Mucosa of descending colon (tissue), 3 donors: ENCODE data around the gene UNC5CL. TPM values are rescaled to one million over a fixed set of nuclear protein-coding genes. Genes with fewer than 3 reads are reported as not detected.

ENCODE experiments used
- ATAC-seq: fragments of 200-7000 bp; cut with Tn5 transposase; one replicate; pipeline ENCODE4 v1.9.1; 2020; ENCODE audit warnings: mild to moderate bottlenecking, moderate library complexity
- DNase-seq, 3 donors: peaks; one replicate each; pipeline ENCODE4 v3.0.0-alpha.2; 2020
- H3K36me3 ChIP-seq: fragments of 200-600 bp; one replicate; pipeline ENCODE4 v1.8.0; 2021; ENCODE audit warnings: low read depth, mild to moderate bottlenecking
- H3K4me1 ChIP-seq: fragments of 200-600 bp; one replicate; pipeline ENCODE4 v1.8.0; 2021; ENCODE audit warnings: low read depth, mild to moderate bottlenecking
- H3K4me3 ChIP-seq: fragments of 200-600 bp; one replicate; pipeline ENCODE4 v1.8.0; 2021; ENCODE audit warnings: mild to moderate bottlenecking
- H3K9me3 ChIP-seq: fragments of 200-600 bp; one replicate; pipeline ENCODE4 v1.8.0; 2021; ENCODE audit warnings: mild to moderate bottlenecking
- CTCF ChIP-seq: fragments of 200-600 bp; IDR thresholded peaks from one replicate; pipeline ENCODE4 v1.8.0; 2022; ENCODE audit warnings: antibody characterized with exemption, mild to moderate bottlenecking
- intact Hi-C, 2 donors: fragments of 100-400 bp; cut with DNase I in 1 of 2; cut with micrococcal nuclease in 1 of 2; formaldehyde crosslinking; loops; one replicate each; pipeline versions ENCODE4 v1.11.0 to v1.11.1; 2022; cut with DNase I, micrococcal nuclease
- total RNA-seq, 3 donors: library from RNA; stranded (reverse); fragmentation: NEBNext Ultra II Directional in 2 of 3; extraction: Animal tissue kit (Norgen Biotek cat#: 25700) in 2 of 3; gene quantifications; one replicate each; pipeline versions ENCODE4 v1.2.1 to v1.2.4, GENCODE V29; 2021 to 2023
- donor health status: DM: no; HTN: no; CAD: no; lungs with moderate emphysema.
- donor health status: DM: no; HTN: no; CAD: no.
- donor health status: DM: no; HTN: yes; CAD: no.

Gene UNC5CL
- total RNA-seq, 3 donors from 2014 or later: 3.4 to 9.7 (median 7.4) TPM

- no peaks in the 10 kb centered on the region for H3K36me3 ChIP-seq
- TF ChIP-seq CTCF: no peak
- H3K4me1 ChIP-seq: peaks cover 8% of the 10 kb centered on the region
- no peaks in the 10 kb centered on the region for H3K9me3 ChIP-seq
- no peak within 1 kb of the TSS for H3K4me3 ChIP-seq
- intact Hi-C loops: no loop called here
- ATAC-seq: no peak
- no peak for DNase-seq
Observed at GRCh38 chr6:41042226-41043055, 3.4 kb upstream of the UNC5CL start, which contains the start of gene TSPO2. Gene TSPO2 (plus strand): TSS chr6:41042467. CDS start chr6:41042986, 519 bp downstream.

GRCh38 chr6:41040940-41041536 is 2.0 kb upstream of the UNC5CL start:
- DNase-seq (peak in 1 of 3 donors; percentile 44), ATAC-seq (peak; percentile 26)
- intact Hi-C loops: no loop called here
- Histone ChIP-seq H3K4me3 (no peak overlapping the region), H3K4me1 (peaks cover 8% of the 10 kb centered on the region), H3K9me3 (no peaks in the 10 kb centered on the region), H3K36me3 (no peaks in the 10 kb centered on the region)
- no peak for TF ChIP-seq CTCF

GRCh38 chr6:41040101-41040939 is 1.3 kb upstream of the UNC5CL start:
- no peak for TF ChIP-seq CTCF
- Histone ChIP-seq H3K4me3 (no peak overlapping the region), H3K4me1 (peaks cover 8% of the 10 kb centered on the region), H3K36me3 (no peaks in the 10 kb centered on the region), H3K9me3 (no peaks in the 10 kb centered on the region)
- intact Hi-C loops: no loop called here
- ATAC-seq (peak; percentile 88), DNase-seq (peak; percentile 55 to 76 (median 66))

- Histone ChIP-seq H3K4me3 (no peak overlapping the region), H3K9me3 (no peaks in the 10 kb centered on the region), H3K36me3 (no peaks in the 10 kb centered on the region), H3K4me1 (peaks cover 8% of the 10 kb centered on the region)
- intact Hi-C loops: no loop called here
- ATAC-seq (no peak), DNase-seq (no peak)
- TF ChIP-seq CTCF: no peak
Observed at GRCh38 chr6:41038205-41038604, 816 bp downstream of the UNC5CL start.

GRCh38 chr6:41037107-41037900 is 1.7 kb downstream of the UNC5CL start:
- ATAC-seq (no peak), DNase-seq (no peak)
- H3K9me3 ChIP-seq: no peaks in the 10 kb centered on the region
- intact Hi-C loops: no loop called here
- H3K4me1 ChIP-seq: peaks cover 8% of the 10 kb centered on the region
- no peak overlapping the region for H3K4me3 ChIP-seq
- TF ChIP-seq CTCF: no peak
- no peaks in the 10 kb centered on the region for H3K36me3 ChIP-seq
